HS-27A (cell line): ENCODE data around the gene WSB1.

Experiments
- DNase-seq: peaks from one replicate; pipeline ENCODE4 v3.0.0-alpha.2; 2012; ENCODE audit warnings: low read depth, missing footprints

WSB1 gene

GRCh38 chr17:27338536-27338985 lies 44.6 kb downstream of the WSB1 start:
- DNase-seq: no peak

- DNase-seq: no peak
Observed at GRCh38 chr17:27339198-27339835, 45.4 kb downstream of the WSB1 start.

GRCh38 chr17:27339836-27340550 lies 46.1 kb downstream of the WSB1 start:
- no peak for DNase-seq

- DNase-seq: no peak
Observed at GRCh38 chr17:27340575-27340974, 46.7 kb downstream of the WSB1 start.

- DNase-seq: no peak
Observed at GRCh38 chr17:27341041-27341471, 47.1 kb downstream of the WSB1 start.

DNA sequence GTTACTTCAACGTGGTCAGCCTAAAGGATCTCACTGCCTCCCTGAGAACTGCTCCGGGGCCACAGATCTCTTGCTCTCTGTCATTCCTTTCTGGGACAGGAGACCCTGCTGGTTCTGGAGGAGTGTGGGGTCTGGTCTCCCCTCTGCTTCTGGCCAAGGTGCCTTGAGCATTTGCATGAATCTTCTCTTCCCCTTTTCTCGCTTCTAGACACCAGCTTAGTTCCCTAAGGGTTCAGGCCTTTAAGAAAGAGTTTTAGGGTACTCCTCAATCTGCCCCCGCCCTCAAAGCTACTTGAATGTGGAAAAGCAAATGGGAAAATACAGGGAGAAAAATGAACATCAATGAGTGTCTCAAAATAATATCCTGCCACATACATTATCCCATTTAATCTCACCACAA lies 48.1 kb downstream of the WSB1 start:
- DNase-seq: no peak

DNA sequence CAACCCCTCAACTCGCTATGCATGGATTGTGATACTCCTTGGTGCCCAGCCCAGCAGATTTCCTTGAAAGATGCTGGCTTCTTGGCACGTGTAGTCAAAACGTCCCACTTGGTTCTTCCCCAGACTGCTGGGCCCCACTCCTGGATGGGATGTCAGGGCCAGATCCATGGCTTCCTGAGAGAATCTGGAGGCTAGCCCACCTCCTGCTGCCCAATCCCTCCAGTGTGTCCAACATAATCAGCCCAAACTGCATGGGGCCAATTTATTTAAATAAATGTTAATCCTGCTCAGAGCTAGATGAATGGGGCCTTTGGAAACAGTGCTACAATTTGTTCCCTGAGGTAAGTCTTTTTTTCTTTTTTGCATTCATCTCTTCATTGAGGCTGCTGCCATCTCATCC lies 49.4 kb downstream of the WSB1 start:
- DNase-seq: no peak

- DNase-seq: no peak
Observed at GRCh38 chr17:27343977-27344607, 50.2 kb downstream of the WSB1 start.

- no peak for DNase-seq
Observed at GRCh38 chr17:27345141-27345904, 51.4 kb downstream of the WSB1 start.

DNA sequence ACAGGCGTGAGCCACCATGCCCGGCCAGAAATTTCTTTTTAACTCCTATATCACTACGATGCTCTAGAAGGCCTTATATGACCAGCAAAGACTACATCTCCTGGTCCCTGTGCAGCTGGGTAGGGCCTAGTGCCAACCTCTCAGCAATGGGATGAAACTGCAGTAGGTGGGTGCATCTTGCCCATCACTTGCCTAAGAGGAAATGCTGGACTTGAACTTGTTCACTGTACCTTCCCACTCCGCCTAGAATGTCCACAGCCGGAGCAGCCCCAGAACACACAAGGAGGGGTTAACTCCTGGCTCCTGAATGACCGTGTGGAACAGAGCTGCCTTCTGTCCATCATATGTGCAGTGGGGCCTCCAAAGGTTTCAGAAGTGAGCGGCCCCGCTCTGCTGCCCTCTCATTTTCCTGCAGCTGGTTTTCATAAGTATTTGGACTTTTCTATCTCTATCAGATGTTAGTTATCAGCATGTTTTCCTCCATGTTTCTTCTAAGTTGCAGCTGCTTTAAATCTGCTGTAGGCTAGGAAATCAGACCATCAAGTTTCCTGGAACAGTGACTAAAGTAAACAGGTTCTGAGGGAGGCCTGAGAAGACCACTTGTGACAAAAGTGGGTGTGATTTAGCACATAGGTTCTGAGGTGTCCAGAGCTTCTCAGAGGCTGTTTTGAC lies 52.5 kb downstream of the WSB1 start:
- no peak for DNase-seq

- DNase-seq: no peak
Observed at GRCh38 chr17:27348196-27348595, 54.3 kb downstream of the WSB1 start.

- DNase-seq: no peak
Observed at GRCh38 chr17:27349540-27350021, 55.7 kb downstream of the WSB1 start.

DNA sequence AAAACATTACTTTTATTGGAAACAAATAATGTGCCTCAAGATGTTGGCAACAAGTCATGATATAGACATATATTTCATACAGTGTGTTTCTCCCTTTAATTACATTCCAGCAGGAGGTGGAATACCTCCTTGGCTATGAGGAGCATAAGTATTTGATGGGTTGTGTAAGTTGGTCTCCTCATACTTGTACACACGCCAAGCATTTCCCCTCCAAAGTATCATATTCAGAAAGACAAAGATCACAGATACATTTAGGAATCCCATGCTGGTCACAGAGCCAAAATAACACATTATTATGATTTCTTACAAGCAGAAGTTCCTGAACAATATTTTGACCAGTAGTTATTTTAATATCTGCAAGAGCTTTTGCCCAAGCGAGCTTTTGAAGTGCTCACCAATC lies 57.8 kb downstream of the WSB1 start:
- DNase-seq: no peak

- DNase-seq: no peak
Observed at GRCh38 chr17:27352448-27353032, 58.6 kb downstream of the WSB1 start.

DNA sequence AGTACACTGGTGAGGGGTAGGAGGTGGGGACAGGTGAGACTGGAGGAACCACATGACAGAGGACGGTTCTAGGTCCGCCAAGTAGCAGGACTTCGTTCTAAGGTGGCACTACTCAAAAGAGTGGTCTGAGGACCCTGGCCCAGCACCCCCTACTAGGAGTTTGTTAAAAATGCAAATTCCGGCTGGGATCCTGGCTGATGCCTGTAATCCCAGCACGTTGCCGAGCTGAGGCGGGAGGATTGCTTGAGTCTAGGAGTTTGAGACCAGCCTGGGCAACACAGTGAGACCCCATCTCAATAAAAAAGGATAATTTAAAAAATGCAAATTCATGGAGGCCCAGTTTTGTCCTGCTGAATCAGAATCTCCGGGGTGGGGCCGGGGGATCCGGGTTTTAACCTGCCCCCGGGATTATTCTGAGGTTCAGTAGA lies 59.1 kb downstream of the WSB1 start:
- no peak for DNase-seq

- DNase-seq: peak; percentile 63
Observed at GRCh38 chr17:27353461-27354050, 59.6 kb downstream of the WSB1 start.

GRCh38 chr17:27354051-27354490 lies 60.2 kb downstream of the WSB1 start:
- DNase-seq: no peak

GRCh38 chr17:27354491-27355081 lies 60.7 kb downstream of the WSB1 start:
- DNase-seq: no peak

GRCh38 chr17:27355419-27355818 lies 61.5 kb downstream of the WSB1 start:
- no peak for DNase-seq

DNA sequence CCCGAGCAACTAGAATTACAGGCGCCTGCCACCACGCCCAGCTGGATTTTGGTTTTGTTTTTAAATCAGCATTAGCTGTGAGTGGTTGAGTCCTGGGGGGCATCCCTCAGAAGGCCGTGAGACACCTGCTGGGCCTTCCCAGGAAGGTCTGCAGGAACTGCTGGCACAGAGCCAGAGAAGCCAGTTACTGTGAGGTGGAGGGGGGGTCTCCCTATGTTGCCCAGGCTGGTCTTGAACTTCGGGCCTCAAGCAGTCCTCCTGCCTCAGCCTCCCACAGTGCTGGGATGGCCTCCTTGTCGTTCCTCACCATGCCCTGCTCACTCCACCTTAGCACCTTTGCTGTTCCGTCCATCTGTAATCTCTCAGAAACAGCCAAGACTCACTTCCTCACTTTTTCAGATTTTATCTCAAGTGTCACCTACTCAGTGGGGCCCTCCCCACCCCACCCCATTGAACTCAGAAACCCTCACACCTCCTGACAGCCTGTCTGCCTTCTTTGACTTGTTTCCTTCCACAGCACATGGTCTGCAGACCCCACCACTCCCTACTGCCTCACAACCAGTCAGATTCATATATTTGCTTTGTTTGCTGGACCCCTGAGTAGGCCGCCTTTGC lies 62.3 kb downstream of the WSB1 start:
- no peak for DNase-seq
